ENCODE measurements around the gene ZBTB45. TPM values are rescaled to one million over a fixed set of nuclear protein-coding genes. Genes with fewer than 3 reads are reported as not detected.

ZBTB45 gene
- total RNA-seq, 2 experiments from 2014 or later = 5.7 to 6.3 TPM

GRCh38 chr19:58531034-58531840 lies 11.6 kb upstream of the ZBTB45 start:
- Histone ChIP-seq H3K36me3 (ENCODE audit: insufficient read depth, low read length) (no peaks in the 10 kb centered on the region), H3K27me3 (ENCODE audit: control insufficient read depth in 1 of 2, insufficient read depth in 2 of 2, low read length in 2 of 2) (no peaks in the 10 kb centered on the region), H3K27ac (ENCODE audit: low read depth in 1 of 2, low read length in 2 of 2) (no peak overlapping the region), H3K9me3 (ENCODE audit: control insufficient read depth in 1 of 2, insufficient read depth in 1 of 2, low read length in 2 of 2) (no peaks in the 10 kb centered on the region), H3K4me3 (ENCODE audit: low read length) (no peak overlapping the region), H3K4me1 (ENCODE audit: insufficient read depth, low read length) (no peaks in the 10 kb centered on the region)
- peaks cover 6% of the 10 kb centered on the region for H3K27me3 Mint-ChIP-seq
- ATAC-seq (ENCODE audit: poor library complexity) (no peak), DNase-seq (no peak)
- no peak for TF ChIP-seq CTCF (IDR thresholded peaks at IDR 0.05)
- no peaks in the 10 kb centered on the region for H3K4me1 Mint-ChIP-seq (ENCODE audit: low read depth)
- H3K4me3 Mint-ChIP-seq = no peak overlapping the region
- H3K27ac Mint-ChIP-seq = no peak overlapping the region
- CTCF ChIA-PET = no interaction called here
- H3K36me3 Mint-ChIP-seq (ENCODE audit: low read depth) = no peaks in the 10 kb centered on the region
- H3K9me3 Mint-ChIP-seq = no peaks in the 10 kb centered on the region
- intact Hi-C loops (cut with DNase I, micrococcal nuclease) = no loop called here
- POLR2A ChIA-PET = no interaction called here

GRCh38 chr19:58529405-58529804 lies 9.8 kb upstream of the ZBTB45 start:
- no peak overlapping the region for H3K4me3 ChIP-seq (ENCODE audit: low read length)
- ChIA-PET CTCF (no interaction called here), POLR2A (no interaction called here)
- Mint-ChIP-seq H3K9me3 (no peaks in the 10 kb centered on the region), H3K27ac (no peak overlapping the region), H3K4me3 (no peak overlapping the region), H3K4me1 (ENCODE audit: low read depth) (no peaks in the 10 kb centered on the region), H3K27me3 (peaks cover 6% of the 10 kb centered on the region), H3K36me3 (ENCODE audit: low read depth) (no peaks in the 10 kb centered on the region)
- intact Hi-C loops (cut with DNase I, micrococcal nuclease) = no loop called here
- TF ChIP-seq CTCF (IDR thresholded peaks at IDR 0.05) = no peak
- no peaks in the 10 kb centered on the region for H3K4me1 ChIP-seq (ENCODE audit: insufficient read depth, low read length)
- ATAC-seq (ENCODE audit: poor library complexity) (no peak), DNase-seq (no peak)
- no peaks in the 10 kb centered on the region for H3K27me3 ChIP-seq (ENCODE audit: control insufficient read depth in 1 of 2, insufficient read depth in 2 of 2, low read length in 2 of 2)
- H3K36me3 ChIP-seq (ENCODE audit: insufficient read depth, low read length) = no peaks in the 10 kb centered on the region
- H3K9me3 ChIP-seq (ENCODE audit: control insufficient read depth in 1 of 2, insufficient read depth in 1 of 2, low read length in 2 of 2) = no peaks in the 10 kb centered on the region
- H3K27ac ChIP-seq (ENCODE audit: low read depth in 1 of 2, low read length in 2 of 2) = no peak overlapping the region

- intact Hi-C loops (cut with DNase I, micrococcal nuclease) = no loop called here
- no peak overlapping the region for H3K4me3 Mint-ChIP-seq
- POLR2A ChIA-PET = no interaction called here
These were observed 3.1 kb upstream of the ZBTB45 start for GRCh38 chr19:58522709-58523108.

More at GRCh38 chr19:58522709-58523108, 3.1 kb upstream of the ZBTB45 start:
- Histone ChIP-seq H3K36me3 (ENCODE audit: insufficient read depth, low read length) (no peaks in the 10 kb centered on the region), H3K27ac (ENCODE audit: low read depth in 1 of 2, low read length in 2 of 2) (no peak overlapping the region), H3K4me1 (ENCODE audit: insufficient read depth, low read length) (peaks cover 26% of the 10 kb centered on the region), H3K9me3 (ENCODE audit: control insufficient read depth in 1 of 2, insufficient read depth in 1 of 2, low read length in 2 of 2) (no peaks in the 10 kb centered on the region), H3K4me3 (ENCODE audit: low read length) (no peak overlapping the region), H3K27me3 (ENCODE audit: control insufficient read depth in 1 of 2, insufficient read depth in 2 of 2, low read length in 2 of 2) (no peaks in the 10 kb centered on the region)
- no peak for DNase-seq
- no peak overlapping the region for H3K27ac Mint-ChIP-seq
- peaks cover 29% of the 10 kb centered on the region for H3K4me1 Mint-ChIP-seq (ENCODE audit: low read depth)
- CTCF ChIA-PET = interaction anchor here (0.7 to 1.5 kb wide), 2 partner anchors 9 to 21 kb away, joined by 3 read pairs; partner anchors contain the start of gene TRIM28
- no peaks in the 10 kb centered on the region for H3K9me3 Mint-ChIP-seq
- no peaks in the 10 kb centered on the region for H3K27me3 Mint-ChIP-seq
- H3K36me3 Mint-ChIP-seq (ENCODE audit: low read depth) = peaks cover 21% of the 10 kb centered on the region
- TF ChIP-seq CTCF (IDR thresholded peaks at IDR 0.05) = no peak
- no peak for ATAC-seq (ENCODE audit: poor library complexity)
